CD4-positive, alpha-beta T cell treated with Interleukin-17A for 4 hours (primary cell): ENCODE measurements around the gene BLOC1S3.
"Not testable (repeated sequence)": the region's sequence is repeated elsewhere in the genome, so short reads cannot be mapped to it uniquely, and the experiment has no call there.

Source experiments
- DNase-seq: peaks from one replicate; pipeline ENCODE4 v3.0.0-alpha.2; 2020; ENCODE audit warnings: mixed read lengths

Gene BLOC1S3

GRCh38 chr19:45186509-45187334 lies 8.1 kb downstream of the BLOC1S3 start:
- no peak for DNase-seq

- DNase-seq: peak; percentile 43
Observed at GRCh38 chr19:45187421-45188100, 9.0 kb downstream of the BLOC1S3 start.

GRCh38 chr19:45189971-45190370 lies 11.4 kb downstream of the BLOC1S3 start:
- DNase-seq: no peak

GRCh38 chr19:45191375-45191774 lies 12.8 kb downstream of the BLOC1S3 start:
- DNase-seq: no peak

GRCh38 chr19:45195764-45196163 lies 17.2 kb downstream of the BLOC1S3 start:
- no peak for DNase-seq

GRCh38 chr19:45200568-45200967 lies 22.0 kb downstream of the BLOC1S3 start:
- no peak for DNase-seq

GRCh38 chr19:45202637-45203036 lies 24.1 kb downstream of the BLOC1S3 start:
- DNase-seq: no peak

- DNase-seq: no peak
Observed at GRCh38 chr19:45205810-45206209, 27.2 kb downstream of the BLOC1S3 start.

GRCh38 chr19:45206328-45206727 lies 27.7 kb downstream of the BLOC1S3 start:
- DNase-seq: no peak

GRCh38 chr19:45211751-45212381 lies 33.3 kb downstream of the BLOC1S3 start:
- no peak for DNase-seq

- no peak for DNase-seq
Observed at GRCh38 chr19:45213031-45213430, 34.4 kb downstream of the BLOC1S3 start.

GRCh38 chr19:45215391-45216191 lies 37.0 kb downstream of the BLOC1S3 start:
- DNase-seq: no peak

GRCh38 chr19:45216667-45217066 lies 38.1 kb downstream of the BLOC1S3 start:
- no peak for DNase-seq

GRCh38 chr19:45217193-45217956 lies 38.8 kb downstream of the BLOC1S3 start:
- no peak for DNase-seq

GRCh38 chr19:45217957-45218334 lies 39.4 kb downstream of the BLOC1S3 start:
- no peak for DNase-seq

GRCh38 chr19:45218426-45218825 lies 39.8 kb downstream of the BLOC1S3 start:
- DNase-seq: no peak

GRCh38 chr19:45218911-45219743 lies 40.5 kb downstream of the BLOC1S3 start:
- DNase-seq: no peak

GRCh38 chr19:45222724-45223123 lies 44.1 kb downstream of the BLOC1S3 start:
- DNase-seq: no peak

GRCh38 chr19:45223879-45224278 lies 45.3 kb downstream of the BLOC1S3 start:
- no peak for DNase-seq

- DNase-seq: no peak
Observed at GRCh38 chr19:45224645-45225044, 46.1 kb downstream of the BLOC1S3 start.

GRCh38 chr19:45229056-45229455 lies 50.5 kb downstream of the BLOC1S3 start:
- DNase-seq: not testable (repeated sequence)
